Measurements from ENCODE around the gene TMEM184B. TPM values are rescaled to one million over a fixed set of nuclear protein-coding genes. Genes with fewer than 3 reads are reported as not detected.

TMEM184B gene
- total RNA-seq, 1 experiment from 2014 or later = 89.7 TPM

DNA sequence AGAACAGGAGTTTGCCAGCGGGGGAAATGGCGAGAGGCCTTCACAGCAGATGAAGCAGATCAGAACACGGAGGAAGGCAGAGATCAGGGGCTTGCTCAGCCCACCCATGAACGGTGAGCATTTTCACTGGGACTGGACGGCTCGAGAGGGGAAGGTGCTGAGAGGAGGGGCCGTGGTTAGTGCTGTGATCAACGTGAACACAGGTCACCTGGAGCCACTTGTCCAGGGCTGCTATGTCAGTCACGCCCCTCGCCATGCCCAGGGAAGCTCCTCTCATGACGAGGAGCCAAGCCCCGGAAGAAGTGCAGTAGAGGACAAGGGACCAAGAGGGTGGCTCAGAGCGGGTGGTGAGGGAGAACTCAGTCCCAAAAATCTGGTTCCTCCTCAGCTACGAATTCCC, 98.2 kb downstream of the TMEM184B start (continued):
- no peak for TF ChIP-seq MYBL2 (CRISPR knock-in tag; IDR thresholded peaks at IDR 0.05)
- TF ChIP-seq, protein P1, sequence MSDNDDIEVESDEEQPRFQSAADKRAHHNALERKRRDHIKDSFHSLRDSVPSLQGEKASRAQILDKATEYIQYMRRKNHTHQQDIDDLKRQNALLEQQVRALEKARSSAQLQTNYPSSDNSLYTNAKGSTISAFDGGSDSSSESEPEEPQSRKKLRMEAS (CRISPR knock-in tag; IDR thresholded peaks at IDR 0.05) = no peak
- TF ChIP-seq, protein P2, sequence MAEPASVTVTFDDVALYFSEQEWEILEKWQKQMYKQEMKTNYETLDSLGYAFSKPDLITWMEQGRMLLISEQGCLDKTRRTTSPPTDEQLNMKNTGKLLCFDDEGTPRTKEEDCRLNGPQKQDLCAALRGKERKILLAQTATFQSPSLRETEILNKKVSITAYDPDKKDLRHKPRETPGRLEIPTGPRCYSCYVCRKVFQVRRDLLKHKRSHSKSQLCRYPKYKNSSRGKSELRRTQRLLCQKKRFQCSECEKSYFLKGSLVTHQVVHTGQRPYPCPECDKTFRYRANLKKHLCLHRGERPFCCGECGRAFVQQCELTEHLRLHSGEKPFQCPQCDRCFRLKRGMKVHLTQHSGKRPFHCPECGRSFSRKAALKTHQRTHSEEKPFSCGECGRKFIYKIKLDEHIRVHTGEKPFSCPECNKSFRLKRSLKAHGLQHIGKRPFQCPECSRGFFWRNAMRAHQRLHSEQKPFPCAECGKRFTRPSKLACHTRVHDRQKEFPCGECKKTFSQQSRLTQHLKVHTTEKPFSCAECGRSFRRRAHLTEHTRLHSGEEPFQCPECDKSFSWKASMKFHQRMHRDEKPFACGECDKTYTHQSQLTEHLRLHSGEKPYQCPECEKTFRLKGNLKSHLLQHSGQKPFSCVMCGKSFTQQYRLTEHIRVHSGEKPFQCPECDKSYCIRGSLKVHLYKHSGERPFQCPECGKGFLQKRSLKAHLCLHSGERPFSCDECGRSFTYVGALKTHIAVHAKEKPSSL (CRISPR knock-in tag; conservative IDR thresholded peaks at IDR 0.05) = no peak

DNA sequence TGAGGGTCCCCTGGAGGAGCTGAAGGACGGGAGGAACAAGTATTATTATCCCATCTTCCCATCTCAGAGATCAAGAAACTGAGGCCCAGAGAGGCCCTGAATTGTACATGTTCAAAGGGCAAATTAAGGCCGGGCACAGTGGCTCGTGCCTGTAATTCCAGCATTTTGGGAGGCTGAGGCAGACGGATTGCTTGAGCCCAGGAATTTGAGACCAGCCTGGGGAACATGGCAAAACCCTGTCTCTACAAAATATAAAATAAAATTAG, 99.2 kb downstream of the TMEM184B start:
- peaks cover 14% of the 10 kb centered on the region for H3K4me1 Mint-ChIP-seq
- DNase-seq (ENCODE audit: low spot score) = no peak
- no peaks in the 10 kb centered on the region for H3K27me3 Mint-ChIP-seq (ENCODE audit: low read depth)
- ATAC-seq = no peak
- no peaks in the 10 kb centered on the region for H3K9me3 Mint-ChIP-seq
- no peak overlapping the region for H3K27ac Mint-ChIP-seq
- no peak overlapping the region for H3K4me3 Mint-ChIP-seq
- no peaks in the 10 kb centered on the region for H3K36me3 Mint-ChIP-seq
- TF ChIP-seq ZNF396 (CRISPR knock-in tag; IDR thresholded peaks at IDR 0.05; ENCODE audit: borderline replicate concordance) (no peak), RORB (CRISPR knock-in tag; IDR thresholded peaks at IDR 0.05) (no peak), ETV6 (CRISPR knock-in tag; IDR thresholded peaks at IDR 0.05) (no peak), MYBL2 (CRISPR knock-in tag; IDR thresholded peaks at IDR 0.05) (no peak), SOX15 (CRISPR knock-in tag; IDR thresholded peaks at IDR 0.05) (no peak), NFATC4 (CRISPR knock-in tag; IDR thresholded peaks at IDR 0.05) (no peak), TEAD1 (CRISPR knock-in tag; IDR thresholded peaks at IDR 0.05) (no peak), ZNF317 (CRISPR knock-in tag; IDR thresholded peaks at IDR 0.05; ENCODE audit: borderline replicate concordance, low read depth) (no peak), FOXP1 (CRISPR knock-in tag; IDR thresholded peaks at IDR 0.05; ENCODE audit: borderline replicate concordance) (no peak)
- TF ChIP-seq, protein P3, sequence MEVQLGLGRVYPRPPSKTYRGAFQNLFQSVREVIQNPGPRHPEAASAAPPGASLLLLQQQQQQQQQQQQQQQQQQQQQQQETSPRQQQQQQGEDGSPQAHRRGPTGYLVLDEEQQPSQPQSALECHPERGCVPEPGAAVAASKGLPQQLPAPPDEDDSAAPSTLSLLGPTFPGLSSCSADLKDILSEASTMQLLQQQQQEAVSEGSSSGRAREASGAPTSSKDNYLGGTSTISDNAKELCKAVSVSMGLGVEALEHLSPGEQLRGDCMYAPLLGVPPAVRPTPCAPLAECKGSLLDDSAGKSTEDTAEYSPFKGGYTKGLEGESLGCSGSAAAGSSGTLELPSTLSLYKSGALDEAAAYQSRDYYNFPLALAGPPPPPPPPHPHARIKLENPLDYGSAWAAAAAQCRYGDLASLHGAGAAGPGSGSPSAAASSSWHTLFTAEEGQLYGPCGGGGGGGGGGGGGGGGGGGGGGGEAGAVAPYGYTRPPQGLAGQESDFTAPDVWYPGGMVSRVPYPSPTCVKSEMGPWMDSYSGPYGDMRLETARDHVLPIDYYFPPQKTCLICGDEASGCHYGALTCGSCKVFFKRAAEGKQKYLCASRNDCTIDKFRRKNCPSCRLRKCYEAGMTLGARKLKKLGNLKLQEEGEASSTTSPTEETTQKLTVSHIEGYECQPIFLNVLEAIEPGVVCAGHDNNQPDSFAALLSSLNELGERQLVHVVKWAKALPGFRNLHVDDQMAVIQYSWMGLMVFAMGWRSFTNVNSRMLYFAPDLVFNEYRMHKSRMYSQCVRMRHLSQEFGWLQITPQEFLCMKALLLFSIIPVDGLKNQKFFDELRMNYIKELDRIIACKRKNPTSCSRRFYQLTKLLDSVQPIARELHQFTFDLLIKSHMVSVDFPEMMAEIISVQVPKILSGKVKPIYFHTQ (CRISPR knock-in tag; IDR thresholded peaks at IDR 0.05) = no peak
- TF ChIP-seq, protein P2 (CRISPR knock-in tag; conservative IDR thresholded peaks at IDR 0.05) = no peak
- TF ChIP-seq, protein P1 (CRISPR knock-in tag; IDR thresholded peaks at IDR 0.05) = no peak
- ChIA-PET POLR2A (no interaction called here), CTCF (interaction anchor here (1.6 to 5.3 kb wide), 2 partner anchors 59 to 76 kb away, joined by 6 to 23 read pairs; no protein-coding TSS in a partner anchor)

DNA sequence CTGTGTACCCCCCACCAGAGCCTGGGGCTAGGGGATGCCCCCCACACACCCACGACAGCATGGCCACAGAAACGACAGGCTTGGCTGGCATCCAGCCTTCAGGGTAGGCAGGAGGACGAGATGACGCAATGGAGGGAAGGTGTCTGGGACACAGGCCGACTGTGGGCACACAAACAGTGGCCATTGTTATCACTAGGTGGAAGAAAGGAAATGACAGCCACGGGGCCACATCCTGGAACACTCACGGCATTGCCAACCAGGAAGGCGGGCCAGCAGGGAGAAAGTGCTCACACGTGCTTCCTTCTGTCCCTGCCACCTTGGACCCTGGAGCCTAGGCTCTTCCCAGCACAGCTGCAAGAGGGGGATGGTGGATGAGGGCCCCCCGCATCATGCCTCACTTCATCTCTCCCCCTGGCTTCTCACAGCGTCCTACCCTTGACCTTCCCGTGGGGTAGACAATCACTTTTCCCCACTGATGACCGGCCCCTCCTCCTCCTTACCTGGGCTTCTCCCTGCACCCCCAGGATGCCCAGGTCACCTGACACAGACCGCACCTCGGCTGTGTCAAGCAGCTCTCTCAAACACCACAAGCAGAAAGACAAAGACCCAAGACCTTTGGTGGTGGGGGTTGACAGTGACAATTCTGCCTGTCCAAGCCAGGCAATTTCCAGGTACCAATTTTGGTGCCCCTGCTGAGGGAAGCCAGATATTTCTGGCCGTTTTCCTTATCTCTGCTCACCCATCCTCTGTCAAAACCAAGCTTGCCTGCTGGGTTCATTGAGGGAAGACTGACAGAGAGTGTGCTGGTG, 99.8 kb downstream of the TMEM184B start:
- CTCF ChIA-PET = interaction anchor here (1.6 to 5.3 kb wide), 2 partner anchors 59 to 75 kb away, joined by 6 to 23 read pairs; no protein-coding TSS in a partner anchor
- Mint-ChIP-seq H3K4me1 (peaks cover 12% of the 10 kb centered on the region), H3K4me3 (no peak overlapping the region), H3K36me3 (peaks cover under 1% of the 10 kb centered on the region), H3K9me3 (no peaks in the 10 kb centered on the region), H3K27ac (peak overlapping the region; percentile 82), H3K27me3 (ENCODE audit: low read depth) (no peaks in the 10 kb centered on the region)
- DNase-seq (ENCODE audit: low spot score) = no peak
- TF ChIP-seq, protein P4, sequence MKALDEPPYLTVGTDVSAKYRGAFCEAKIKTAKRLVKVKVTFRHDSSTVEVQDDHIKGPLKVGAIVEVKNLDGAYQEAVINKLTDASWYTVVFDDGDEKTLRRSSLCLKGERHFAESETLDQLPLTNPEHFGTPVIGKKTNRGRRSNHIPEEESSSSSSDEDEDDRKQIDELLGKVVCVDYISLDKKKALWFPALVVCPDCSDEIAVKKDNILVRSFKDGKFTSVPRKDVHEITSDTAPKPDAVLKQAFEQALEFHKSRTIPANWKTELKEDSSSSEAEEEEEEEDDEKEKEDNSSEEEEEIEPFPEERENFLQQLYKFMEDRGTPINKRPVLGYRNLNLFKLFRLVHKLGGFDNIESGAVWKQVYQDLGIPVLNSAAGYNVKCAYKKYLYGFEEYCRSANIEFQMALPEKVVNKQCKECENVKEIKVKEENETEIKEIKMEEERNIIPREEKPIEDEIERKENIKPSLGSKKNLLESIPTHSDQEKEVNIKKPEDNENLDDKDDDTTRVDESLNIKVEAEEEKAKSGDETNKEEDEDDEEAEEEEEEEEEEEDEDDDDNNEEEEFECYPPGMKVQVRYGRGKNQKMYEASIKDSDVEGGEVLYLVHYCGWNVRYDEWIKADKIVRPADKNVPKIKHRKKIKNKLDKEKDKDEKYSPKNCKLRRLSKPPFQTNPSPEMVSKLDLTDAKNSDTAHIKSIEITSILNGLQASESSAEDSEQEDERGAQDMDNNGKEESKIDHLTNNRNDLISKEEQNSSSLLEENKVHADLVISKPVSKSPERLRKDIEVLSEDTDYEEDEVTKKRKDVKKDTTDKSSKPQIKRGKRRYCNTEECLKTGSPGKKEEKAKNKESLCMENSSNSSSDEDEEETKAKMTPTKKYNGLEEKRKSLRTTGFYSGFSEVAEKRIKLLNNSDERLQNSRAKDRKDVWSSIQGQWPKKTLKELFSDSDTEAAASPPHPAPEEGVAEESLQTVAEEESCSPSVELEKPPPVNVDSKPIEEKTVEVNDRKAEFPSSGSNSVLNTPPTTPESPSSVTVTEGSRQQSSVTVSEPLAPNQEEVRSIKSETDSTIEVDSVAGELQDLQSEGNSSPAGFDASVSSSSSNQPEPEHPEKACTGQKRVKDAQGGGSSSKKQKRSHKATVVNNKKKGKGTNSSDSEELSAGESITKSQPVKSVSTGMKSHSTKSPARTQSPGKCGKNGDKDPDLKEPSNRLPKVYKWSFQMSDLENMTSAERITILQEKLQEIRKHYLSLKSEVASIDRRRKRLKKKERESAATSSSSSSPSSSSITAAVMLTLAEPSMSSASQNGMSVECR (CRISPR knock-in tag; IDR thresholded peaks at IDR 0.05; ENCODE audit: borderline replicate concordance) = no peak
- TF ChIP-seq, protein P5, sequence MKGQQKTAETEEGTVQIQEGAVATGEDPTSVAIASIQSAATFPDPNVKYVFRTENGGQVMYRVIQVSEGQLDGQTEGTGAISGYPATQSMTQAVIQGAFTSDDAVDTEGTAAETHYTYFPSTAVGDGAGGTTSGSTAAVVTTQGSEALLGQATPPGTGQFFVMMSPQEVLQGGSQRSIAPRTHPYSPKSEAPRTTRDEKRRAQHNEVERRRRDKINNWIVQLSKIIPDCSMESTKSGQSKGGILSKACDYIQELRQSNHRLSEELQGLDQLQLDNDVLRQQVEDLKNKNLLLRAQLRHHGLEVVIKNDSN (CRISPR knock-in tag; IDR thresholded peaks at IDR 0.05) = peak; percentile 43; the same call in 1 of the 2 replicates
- TF ChIP-seq, protein P6, sequence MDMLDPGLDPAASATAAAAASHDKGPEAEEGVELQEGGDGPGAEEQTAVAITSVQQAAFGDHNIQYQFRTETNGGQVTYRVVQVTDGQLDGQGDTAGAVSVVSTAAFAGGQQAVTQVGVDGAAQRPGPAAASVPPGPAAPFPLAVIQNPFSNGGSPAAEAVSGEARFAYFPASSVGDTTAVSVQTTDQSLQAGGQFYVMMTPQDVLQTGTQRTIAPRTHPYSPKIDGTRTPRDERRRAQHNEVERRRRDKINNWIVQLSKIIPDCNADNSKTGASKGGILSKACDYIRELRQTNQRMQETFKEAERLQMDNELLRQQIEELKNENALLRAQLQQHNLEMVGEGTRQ (CRISPR knock-in tag; IDR thresholded peaks at IDR 0.05) = 0 out of 2 replicates have a peak, but pooled peaks have one; percentile 27
- TF ChIP-seq GABPB1 (CRISPR knock-in tag; IDR thresholded peaks at IDR 0.05) = peak; percentile 92
- no peak for ATAC-seq
- POLR2A ChIA-PET = no interaction called here

All from WTC11 (cell line).